ENCODE measurements around the gene MOB1A.
"Not testable (repeated sequence)": the region's sequence is repeated elsewhere in the genome, so short reads cannot be mapped to it uniquely, and the experiment has no call there.

Gene MOB1A

GRCh38 chr2:74178211-74179062 lies at the start of gene MOB1A:
Gene MOB1A (minus strand): TSS chr2:74178879. CDS start chr2:74178674, 205 bp downstream.
- peak; percentile 93 to 94 for DNase-seq (ENCODE audit: low read depth in 2 of 2)

GRCh38 chr2:74227646-74228045 lies 49.0 kb upstream of the MOB1A start:
- no peak for DNase-seq (ENCODE audit: low read depth in 2 of 2)

GRCh38 chr2:74226648-74227213 lies 48.1 kb upstream of the MOB1A start:
- DNase-seq (ENCODE audit: low read depth in 2 of 2), result no peak

DNA sequence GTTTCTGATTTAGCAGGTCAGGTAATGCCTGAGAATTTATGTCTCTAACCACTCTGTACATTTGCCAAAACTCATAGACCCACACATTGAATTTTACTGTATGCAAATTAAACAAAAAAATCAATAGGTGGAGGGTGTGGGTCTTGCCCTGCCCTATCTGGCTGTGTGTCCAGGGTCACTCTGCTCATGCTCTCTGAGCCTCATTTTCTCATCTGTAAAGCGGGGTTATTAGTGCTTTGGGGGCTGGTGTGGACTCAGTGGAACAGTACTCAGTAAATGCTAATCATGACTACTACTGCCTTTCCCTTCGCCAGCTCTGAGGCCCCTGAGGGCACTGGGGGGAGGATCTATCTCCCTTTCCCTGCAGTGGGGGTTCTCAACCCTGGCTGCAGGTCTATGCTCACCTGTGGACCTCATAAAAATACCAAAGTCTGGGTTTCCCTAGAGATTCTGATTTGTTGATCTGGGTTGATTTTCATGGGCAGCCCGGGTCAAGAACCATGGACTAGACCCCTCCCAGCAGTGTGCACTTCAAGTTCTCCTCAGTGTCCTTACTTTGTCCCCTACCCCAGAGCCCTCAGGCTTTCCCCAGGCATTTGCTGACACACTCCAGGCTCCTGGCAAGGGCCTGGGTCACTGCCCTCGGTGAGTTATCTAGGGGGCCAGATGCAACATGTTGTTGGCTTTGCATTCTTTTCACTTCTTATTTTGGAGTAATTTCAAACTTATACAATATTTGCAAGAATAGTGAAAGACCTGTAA lies 47.2 kb upstream of the MOB1A start:
- no peak for DNase-seq (ENCODE audit: low read depth in 2 of 2)

DNA sequence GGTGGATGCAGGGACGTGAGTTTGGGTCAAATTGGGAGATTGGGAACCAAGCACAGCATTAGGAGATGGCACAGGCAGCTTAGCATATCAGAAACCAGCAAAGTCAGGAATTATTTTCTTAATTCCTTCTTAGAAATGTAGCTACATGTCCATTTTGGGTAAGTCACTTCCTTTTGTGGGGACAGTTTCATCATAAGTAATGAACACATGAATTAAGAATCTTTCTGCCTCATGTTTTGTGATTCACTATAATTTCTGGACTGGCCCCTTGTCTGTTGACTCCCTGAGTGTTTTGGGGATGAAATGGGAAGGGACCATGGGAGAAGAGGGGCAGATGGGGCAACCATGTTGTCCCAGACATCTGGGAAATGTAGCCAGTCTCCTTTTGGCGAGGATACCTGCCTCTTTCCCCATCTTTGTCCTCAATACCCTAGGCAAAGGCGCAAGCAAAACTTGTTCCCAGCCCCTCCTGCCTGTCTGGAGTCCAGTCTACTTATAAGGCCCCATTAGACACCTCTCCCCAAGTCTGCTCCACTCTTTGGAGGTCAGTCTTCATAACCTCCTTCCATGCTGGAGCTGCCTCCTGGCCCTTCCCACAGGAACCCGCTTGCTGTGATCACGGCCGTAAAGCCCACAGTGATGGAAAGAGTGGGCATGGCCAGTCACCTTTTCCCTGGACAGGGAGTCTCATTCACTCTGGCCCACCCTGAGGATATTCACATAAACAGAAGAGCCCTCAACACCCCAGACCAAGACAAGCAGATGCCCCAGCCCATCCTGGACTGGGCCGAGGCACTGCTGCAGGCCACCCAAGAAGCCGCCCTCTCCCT lies 45.5 kb upstream of the MOB1A start:
- no peak for DNase-seq (ENCODE audit: low read depth in 2 of 2)

DNA sequence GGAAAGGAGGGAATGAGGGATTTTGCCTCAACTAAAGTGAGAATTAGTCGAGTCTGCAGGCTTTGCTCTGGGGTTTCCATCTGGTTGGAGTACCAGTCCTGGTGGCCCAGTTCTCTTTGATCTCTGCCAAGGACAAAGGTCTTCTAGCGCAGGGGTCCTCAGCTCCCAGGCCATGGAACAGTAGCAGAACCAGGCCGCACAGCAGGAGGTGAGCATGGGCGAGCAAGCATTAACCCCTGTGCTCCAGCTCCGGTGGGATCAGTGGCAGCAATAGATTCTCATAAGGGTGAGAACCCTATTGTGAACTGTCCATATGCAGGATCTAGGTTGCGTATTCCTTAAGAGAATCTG lies 43.6 kb upstream of the MOB1A start:
- DNase-seq (ENCODE audit: low read depth in 2 of 2), result no peak

DNA sequence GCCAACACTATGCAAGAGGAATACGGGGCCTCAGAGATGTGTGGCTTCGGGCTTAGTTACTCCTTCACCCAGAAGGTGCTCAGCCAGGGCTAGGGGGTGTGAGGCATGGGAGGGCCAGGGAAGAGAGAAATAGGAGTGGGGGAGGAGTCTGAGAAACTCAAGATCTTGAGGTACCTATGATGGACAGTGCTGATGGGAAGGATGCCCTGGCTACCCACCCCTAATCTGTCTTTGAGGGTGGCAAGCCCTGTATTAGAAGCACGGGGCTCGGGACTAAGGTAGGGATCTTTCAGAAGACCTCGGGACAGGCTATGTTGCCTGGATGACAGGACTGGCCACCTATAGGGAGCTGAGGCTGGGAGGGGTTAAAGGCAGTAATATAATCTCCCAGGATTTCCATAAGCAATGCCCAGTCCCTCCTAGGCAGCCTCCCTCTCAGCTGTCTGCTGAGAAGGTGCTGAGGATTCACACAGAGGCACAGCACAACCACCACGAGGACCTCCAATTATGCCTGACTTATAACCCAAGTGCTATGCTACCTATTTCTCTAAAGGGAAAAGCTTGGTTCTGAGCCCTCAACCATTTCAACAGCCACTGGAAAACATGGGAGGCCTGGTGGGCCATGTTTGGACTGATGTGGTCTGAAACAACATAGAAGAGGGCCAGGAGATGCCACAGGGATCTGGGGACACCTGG lies 43.1 kb upstream of the MOB1A start:
- DNase-seq (ENCODE audit: low read depth in 2 of 2), result no peak

DNA sequence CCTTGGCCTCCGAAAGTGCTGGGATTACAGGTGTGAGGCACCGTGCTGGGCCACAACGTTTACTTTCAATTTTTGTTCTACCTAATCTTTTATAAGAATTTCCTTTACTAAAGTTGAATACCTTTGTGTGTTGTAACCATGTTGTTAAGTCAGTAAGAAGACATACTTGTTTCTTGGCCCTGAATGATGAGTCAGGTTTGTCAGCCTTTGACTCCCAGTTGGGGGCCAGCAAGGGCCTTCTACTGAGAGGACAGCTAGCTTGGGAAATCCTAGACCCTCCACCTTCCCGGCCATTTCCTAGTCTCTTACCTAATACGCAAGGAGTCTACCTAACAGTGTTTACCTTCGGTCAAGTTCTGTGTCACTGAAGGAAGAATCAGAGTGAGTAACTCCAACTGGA lies 42.4 kb upstream of the MOB1A start:
- no peak for DNase-seq (ENCODE audit: low read depth in 2 of 2)

DNA sequence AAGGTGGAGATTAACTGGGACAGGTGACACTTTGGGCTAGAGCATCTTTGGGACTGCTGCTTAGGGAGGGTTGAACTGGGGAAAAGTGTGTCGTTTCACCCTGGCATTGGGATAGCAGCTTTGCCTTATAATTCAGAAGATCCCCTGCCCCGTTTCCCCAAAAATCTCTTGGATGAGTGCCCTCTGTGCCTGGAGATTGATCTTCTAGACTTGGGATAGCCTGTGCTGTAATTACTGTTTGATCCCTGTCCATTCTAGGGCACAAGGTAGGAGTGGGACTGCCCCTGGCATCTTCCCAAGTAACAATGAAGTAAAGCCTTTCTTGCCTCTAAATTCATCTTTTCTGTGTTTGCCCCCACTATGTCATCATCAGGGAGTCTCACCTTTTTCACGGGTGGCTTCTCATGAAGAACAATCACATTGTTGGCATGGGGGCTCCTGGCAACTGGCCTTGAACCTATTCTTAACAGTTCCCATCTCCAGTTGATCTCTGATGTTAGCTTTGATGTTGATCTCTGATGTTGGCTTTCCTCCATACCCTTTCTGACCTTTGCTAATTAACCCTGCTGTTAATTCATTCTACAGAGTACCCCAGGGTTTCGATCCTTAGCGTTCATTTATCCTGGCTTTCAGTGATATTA lies 41.3 kb upstream of the MOB1A start:
- no peak for DNase-seq (ENCODE audit: low read depth in 2 of 2)

- DNase-seq (ENCODE audit: low read depth in 2 of 2), result no peak
These were observed 38.0 kb upstream of the MOB1A start for GRCh38 chr2:74216642-74217041.

GRCh38 chr2:74215771-74216170 lies 37.1 kb upstream of the MOB1A start:
- not testable (repeated sequence) for DNase-seq (ENCODE audit: low read depth in 2 of 2)

GRCh38 chr2:74212702-74213410 lies 34.2 kb upstream of the MOB1A start:
- DNase-seq (ENCODE audit: low read depth in 2 of 2), result no peak

DNA sequence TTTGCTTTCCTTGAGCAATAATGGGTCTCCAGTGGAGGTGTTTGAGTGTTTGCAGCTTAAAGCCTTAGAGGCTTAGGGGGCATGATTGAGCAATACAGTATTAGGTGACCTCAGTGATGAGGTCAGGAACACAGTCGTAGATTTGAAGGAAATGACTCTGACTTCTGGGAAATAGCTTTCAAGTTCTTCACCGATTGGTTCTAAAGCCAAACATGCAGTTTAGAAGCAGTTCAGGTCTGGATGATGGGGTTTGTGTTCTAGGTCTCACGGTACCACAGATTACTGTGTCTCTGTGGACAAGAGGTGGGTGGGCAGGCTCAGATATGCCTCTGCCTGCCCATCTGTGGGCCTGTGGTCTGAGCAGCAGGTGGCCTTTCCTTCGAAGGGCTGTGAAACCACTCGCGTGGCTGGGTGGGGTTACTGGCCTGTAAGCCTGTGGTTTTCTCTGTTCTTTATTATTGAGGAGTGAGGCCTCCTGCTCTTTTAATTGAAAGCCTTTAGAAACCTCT lies 27.6 kb upstream of the MOB1A start:
- no peak for DNase-seq (ENCODE audit: low read depth in 2 of 2)

- DNase-seq (ENCODE audit: low read depth in 2 of 2), result no peak
These were observed 26.9 kb upstream of the MOB1A start for GRCh38 chr2:74205596-74205995.

GRCh38 chr2:74205113-74205512 lies 26.4 kb upstream of the MOB1A start:
- no peak for DNase-seq (ENCODE audit: low read depth in 2 of 2)

GRCh38 chr2:74204436-74204835 lies 25.8 kb upstream of the MOB1A start:
- no peak for DNase-seq (ENCODE audit: low read depth in 2 of 2)

DNA sequence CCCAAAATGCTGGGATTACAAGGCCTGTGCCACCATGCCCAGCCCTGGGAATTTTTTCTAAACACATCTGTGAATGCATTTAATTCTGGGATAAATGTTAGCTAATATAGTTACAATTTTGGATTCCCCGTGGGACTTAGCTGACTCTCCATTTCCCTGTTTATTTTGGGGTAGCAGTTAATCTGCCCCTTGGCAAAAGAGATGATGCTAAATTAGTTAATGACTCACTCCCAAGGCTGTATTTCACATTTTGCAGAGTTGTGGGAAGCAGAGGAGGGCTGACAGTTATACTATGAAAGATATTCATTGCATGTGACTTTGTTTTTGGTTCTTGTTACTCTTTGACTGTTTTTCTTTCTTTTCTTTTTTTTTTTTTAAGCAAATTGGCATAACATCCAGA lies 22.9 kb upstream of the MOB1A start:
- no peak for DNase-seq (ENCODE audit: low read depth in 2 of 2)

DNA sequence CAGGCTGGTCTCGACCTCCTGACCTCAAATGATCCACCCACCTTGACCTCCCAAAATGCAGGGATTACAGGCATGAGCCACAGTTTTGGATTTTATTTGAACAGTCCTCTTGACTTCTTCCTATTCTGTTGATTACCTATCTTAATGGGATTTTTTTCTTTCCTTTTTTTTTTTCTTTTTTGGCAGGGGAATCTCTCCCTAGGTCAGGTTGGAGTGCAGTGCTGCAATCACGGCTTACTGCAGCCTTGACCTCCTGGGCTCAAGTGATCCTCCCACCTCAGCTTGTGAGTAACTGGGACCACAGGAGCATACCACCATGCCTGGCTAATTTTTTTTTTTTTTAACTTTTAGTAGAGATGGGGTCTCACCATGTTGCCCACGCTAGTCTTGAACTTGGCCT lies 22.5 kb upstream of the MOB1A start:
- no peak for DNase-seq (ENCODE audit: low read depth in 2 of 2)

DNA sequence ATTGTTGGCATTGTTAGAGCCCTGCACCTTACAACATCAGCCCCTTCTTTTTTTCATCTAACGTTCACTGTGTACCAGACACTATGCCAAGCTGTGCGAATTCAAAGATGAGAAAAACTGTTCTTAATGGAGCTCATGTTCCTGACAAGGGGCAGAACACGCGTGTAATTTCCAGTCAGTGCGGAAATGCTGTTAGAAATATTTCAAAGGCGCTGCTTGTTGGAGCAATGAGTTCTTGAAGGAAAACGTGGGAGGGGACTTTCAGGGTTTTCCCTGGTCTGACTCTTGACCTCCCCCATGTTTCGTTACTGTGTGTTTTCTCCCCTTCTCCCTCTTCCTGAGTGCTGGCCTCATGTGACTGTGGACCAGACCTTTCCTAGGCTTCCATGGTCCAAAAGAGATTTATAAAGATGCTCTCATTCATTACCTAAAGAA lies 21.2 kb upstream of the MOB1A start:
- no peak for DNase-seq (ENCODE audit: low read depth in 2 of 2)

GRCh38 chr2:74199275-74199701 lies 20.6 kb upstream of the MOB1A start:
- no peak for DNase-seq (ENCODE audit: low read depth in 2 of 2)
